Endothelial cell of umbilical vein (primary cell): Measurements from ENCODE around the gene AGGF1.

Source experiments
- CTCF ChIP-seq, 2 donors: IDR thresholded peaks; 1 replicate in 1 of 2; 2 replicates in 1 of 2; pipeline ENCODE4 v1.5.1; 2011; ENCODE audit warnings: low read length in 2 of 2, mild to moderate bottlenecking in 2 of 2, moderate library complexity in 2 of 2, control low read depth in 1 of 2, inconsistent platforms in 1 of 2, low read depth in 1 of 2; ENCODE audit not compliant: insufficient read depth in 1 of 2; ENCODE audit errors: extremely low read depth in 1 of 2
- EZH2 ChIP-seq: IDR thresholded peaks from 2 replicates; pipeline ENCODE4 v1.6.1; 2012; ENCODE audit warnings: borderline replicate concordance, low read depth, mild to moderate bottlenecking, moderate library complexity, low read length, inconsistent platforms; ENCODE audit not compliant: severe bottlenecking
- FOS ChIP-seq: IDR thresholded peaks from 2 replicates; pipeline ENCODE4 v1.6.1; 2011; ENCODE audit warnings: mild to moderate bottlenecking, low read length, moderate library complexity, borderline replicate concordance; ENCODE audit not compliant: insufficient read depth
- JUN ChIP-seq: IDR thresholded peaks from 2 replicates; pipeline ENCODE4 v1.6.1; 2011; ENCODE audit warnings: borderline replicate concordance, low read depth; ENCODE audit not compliant: insufficient read length, insufficient read depth
- MYC ChIP-seq: IDR thresholded peaks from one replicate; pipeline ENCODE4 v1.6.1; 2011; ENCODE audit warnings: mild to moderate bottlenecking, low read depth, low read length
- POLR2A ChIP-seq: IDR thresholded peaks from 2 replicates; pipeline ENCODE4 v1.6.1; 2012; ENCODE audit warnings: low read depth, mild to moderate bottlenecking, control low read depth, low read length
- POLR2AphosphoS5 ChIP-seq: IDR thresholded peaks from 2 replicates; pipeline ENCODE4 v1.6.1; 2012; ENCODE audit warnings: low read depth, mild to moderate bottlenecking, control low read depth, low read length, moderate library complexity; ENCODE audit not compliant: insufficient read depth

GRCh38 chr5:77011498-77011897 is 18.7 kb upstream of the AGGF1 start:
- TF ChIP-seq CTCF (IDR thresholded peaks at IDR 0.05; ENCODE audit: extremely low read depth in 1 of 2, insufficient read depth in 1 of 2, low read depth in 1 of 2, low read length in 2 of 2) (no peak), JUN (no peak), POLR2AphosphoS5 (no peak), FOS (no peak), EZH2 (no peak), POLR2A (no peak), MYC (no peak)
